SU-DHL-6 (cell line): ENCODE results near the gene ATF7IP.

ENCODE experiments used
- EZH2phosphoT487 ChIP-seq: fragments of 200-600 bp; sonication (generic), shearing (Covaris generic); conservative IDR thresholded peaks from 2 replicates; pipeline ENCODE4 v1.6.1; 2018; ENCODE audit warnings: mild to moderate bottlenecking, antibody characterized with exemption, low read length, moderate library complexity, mixed read lengths
- TF ChIP-seq, protein P1 (sequence below): fragments of 200-600 bp; sonication (generic); IDR thresholded peaks from one replicate; pipeline ENCODE4 v1.5.1; 2017; ENCODE audit warnings: antibody characterized with exemption, mild to moderate bottlenecking, low read length, moderate library complexity; ENCODE audit not compliant: insufficient read depth, poor library complexity, severe bottlenecking

DNA sequence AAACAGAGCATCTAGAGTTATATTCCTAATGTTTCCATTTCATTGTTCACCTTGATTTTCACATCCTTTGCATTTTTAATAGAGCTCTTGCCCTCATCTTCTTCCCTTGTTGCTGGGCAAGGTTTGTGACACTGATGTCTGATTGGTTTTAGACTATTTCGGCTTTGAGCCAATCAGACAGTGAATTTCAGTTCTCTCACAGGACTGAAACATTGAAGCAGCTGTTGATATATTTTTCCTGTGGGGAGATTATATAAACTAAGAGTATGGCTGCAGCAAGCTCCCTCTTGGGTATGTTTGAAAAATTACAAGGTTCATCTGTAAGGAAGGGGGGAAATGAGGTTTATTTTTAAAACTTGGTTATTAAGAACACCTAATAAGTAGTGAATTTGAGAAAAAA is 51.2 kb downstream of the ATF7IP start:
- TF ChIP-seq, protein P1, sequence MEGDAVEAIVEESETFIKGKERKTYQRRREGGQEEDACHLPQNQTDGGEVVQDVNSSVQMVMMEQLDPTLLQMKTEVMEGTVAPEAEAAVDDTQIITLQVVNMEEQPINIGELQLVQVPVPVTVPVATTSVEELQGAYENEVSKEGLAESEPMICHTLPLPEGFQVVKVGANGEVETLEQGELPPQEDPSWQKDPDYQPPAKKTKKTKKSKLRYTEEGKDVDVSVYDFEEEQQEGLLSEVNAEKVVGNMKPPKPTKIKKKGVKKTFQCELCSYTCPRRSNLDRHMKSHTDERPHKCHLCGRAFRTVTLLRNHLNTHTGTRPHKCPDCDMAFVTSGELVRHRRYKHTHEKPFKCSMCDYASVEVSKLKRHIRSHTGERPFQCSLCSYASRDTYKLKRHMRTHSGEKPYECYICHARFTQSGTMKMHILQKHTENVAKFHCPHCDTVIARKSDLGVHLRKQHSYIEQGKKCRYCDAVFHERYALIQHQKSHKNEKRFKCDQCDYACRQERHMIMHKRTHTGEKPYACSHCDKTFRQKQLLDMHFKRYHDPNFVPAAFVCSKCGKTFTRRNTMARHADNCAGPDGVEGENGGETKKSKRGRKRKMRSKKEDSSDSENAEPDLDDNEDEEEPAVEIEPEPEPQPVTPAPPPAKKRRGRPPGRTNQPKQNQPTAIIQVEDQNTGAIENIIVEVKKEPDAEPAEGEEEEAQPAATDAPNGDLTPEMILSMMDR: no peak
- no peak for TF ChIP-seq EZH2phosphoT487
